ENCODE measurements around the gene ATG101. TPM values are rescaled to one million over a fixed set of nuclear protein-coding genes. Genes with fewer than 3 reads are reported as not detected.

The ATG101 gene
- total and polyA plus RNA-seq, 3 experiments from 2014 or later, result 25.5 to 56.2 (median 49.7) TPM

DNA sequence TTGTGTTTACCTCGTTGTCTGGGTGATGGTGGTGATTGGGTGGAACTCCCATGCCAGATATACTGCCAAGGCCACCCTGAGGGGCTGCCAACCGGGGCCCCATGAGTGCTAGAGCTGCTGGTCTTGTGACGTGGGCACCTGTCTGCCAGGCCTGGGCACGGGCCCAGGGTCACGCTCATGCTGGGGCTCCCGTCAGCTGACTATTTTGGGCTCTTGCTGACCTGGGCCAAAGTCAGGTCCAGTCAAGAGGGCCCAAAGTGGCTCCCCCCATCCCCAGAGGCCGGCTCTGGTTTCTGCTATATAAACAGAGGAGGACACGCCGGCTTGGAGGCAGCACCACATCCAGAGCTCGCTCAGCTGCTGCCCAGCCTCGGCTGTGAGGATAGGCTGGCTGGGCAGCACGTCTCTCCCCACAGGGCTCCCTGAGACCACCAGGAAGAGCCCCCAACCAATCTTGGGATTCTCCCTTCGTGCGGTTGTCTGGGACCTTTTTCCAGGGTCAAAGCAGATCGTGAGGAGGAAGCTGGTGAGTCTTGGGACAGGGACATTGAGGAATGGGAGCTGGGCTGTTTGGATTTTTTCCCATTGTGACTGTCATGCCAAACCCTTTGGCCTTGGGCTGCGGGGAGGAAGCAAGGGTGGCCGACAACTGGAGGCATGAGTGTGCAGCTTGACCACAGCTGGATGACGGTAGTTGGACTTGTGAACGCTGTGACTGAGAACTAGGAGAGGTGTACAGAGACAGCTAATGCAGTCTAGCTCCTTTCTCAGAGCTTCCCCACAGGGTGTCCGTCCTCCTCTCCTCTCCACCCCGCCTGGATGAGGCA, 26.2 kb upstream of the ATG101 start:
- ChIA-PET POLR2A (interaction anchor here (1.2 kb wide), 1 partner anchor 10 kb away, joined by 6 read pairs; no protein-coding TSS in a partner anchor), CTCF (interaction anchor here (0.7 to 20.9 kb wide), 3 partner anchors 19 to 39 kb away, joined by 3 to 206 read pairs (median 3); partner anchors contain the start of gene ATG101)
- H3K36me3 ChIP-seq (ENCODE audit: insufficient read depth, low read length), result no peaks in the 10 kb centered on the region
- no peaks in the 10 kb centered on the region for H3K27me3 ChIP-seq (ENCODE audit: insufficient read depth, low read length, poor library complexity, severe bottlenecking)
- H3K4me3 Mint-ChIP-seq, result no peak overlapping the region
- no peak overlapping the region for H3K27ac ChIP-seq (ENCODE audit: low read depth, low read length)
- peaks cover 0 to 2% of the 10 kb centered on the region in 2 donors for H3K27me3 Mint-ChIP-seq
- H3K9me3 Mint-ChIP-seq, result no peaks in the 10 kb centered on the region
- peak overlapping the region in 1 of 8 donors; percentile 29 for H3K27ac Mint-ChIP-seq
- H3K4me3 ChIP-seq (ENCODE audit: low read length), result no peak overlapping the region
- no peaks in the 10 kb centered on the region for H3K9me3 ChIP-seq (ENCODE audit: low read length)
- no peaks in the 10 kb centered on the region for H3K36me3 Mint-ChIP-seq
- peaks cover 17% of the 10 kb centered on the region for H3K4me1 ChIP-seq (ENCODE audit: insufficient read depth, low read length)
- DNase-seq, result no peak
- H3K4me1 Mint-ChIP-seq, result peaks cover 10 to 19% (median 18%) of the 10 kb centered on the region in 3 donors

DNA sequence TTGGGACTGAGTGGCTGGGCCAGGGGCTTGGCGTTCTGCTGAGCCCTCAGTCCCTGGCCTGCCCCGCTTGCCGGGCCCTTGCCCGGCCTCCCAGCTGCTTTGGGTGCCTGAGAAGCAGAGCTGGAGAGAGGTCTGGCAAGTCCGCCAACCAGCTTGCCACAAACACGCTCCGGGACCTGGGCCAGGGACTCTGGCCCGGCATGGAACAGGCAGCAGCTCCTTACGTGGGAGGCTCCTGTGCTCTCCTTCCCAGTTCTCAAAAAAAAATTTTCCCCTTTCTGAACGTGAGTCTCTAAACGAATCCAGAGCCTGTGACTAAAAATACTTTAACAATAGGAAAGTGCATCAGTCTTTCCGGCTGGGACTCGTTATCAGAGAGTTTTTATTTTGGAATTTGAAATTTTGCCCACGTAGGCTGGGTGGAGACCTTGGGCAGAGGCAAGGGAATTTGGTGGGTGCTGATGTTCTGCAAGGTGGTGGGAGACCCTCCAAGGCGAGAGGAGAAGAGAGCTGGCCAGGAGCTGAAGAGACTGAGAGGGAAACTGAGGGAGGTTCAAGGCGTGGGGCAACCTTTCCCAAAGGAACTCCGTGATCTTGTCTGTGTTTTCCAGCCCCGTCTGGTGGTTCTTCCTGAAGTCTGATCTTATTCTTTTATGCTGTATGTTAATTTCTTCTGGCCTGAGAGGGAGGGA, 25.3 kb upstream of the ATG101 start:
- ChIA-PET CTCF (interaction anchor here (1.0 to 20.9 kb wide), 2 partner anchors 20 to 38 kb away, joined by 3 to 206 read pairs; no protein-coding TSS in a partner anchor), POLR2A (interaction anchor here (1.2 kb wide), 1 partner anchor 10 kb away, joined by 6 read pairs; no protein-coding TSS in a partner anchor)
- Histone ChIP-seq H3K9me3 (ENCODE audit: low read length) (no peaks in the 10 kb centered on the region), H3K4me1 (ENCODE audit: insufficient read depth, low read length) (peaks cover 17% of the 10 kb centered on the region), H3K4me3 (ENCODE audit: low read length) (no peak overlapping the region), H3K36me3 (ENCODE audit: insufficient read depth, low read length) (no peaks in the 10 kb centered on the region), H3K27ac (ENCODE audit: low read depth, low read length) (no peak overlapping the region), H3K27me3 (ENCODE audit: insufficient read depth, low read length, poor library complexity, severe bottlenecking) (no peaks in the 10 kb centered on the region)
- Mint-ChIP-seq H3K27me3 (peaks cover 0 to 2% of the 10 kb centered on the region in 2 donors), H3K9me3 (no peaks in the 10 kb centered on the region), H3K4me3 (peak overlapping the region in 1 of 7 donors; percentile 30), H3K27ac (peak overlapping the region in 2 of 8 donors; percentile 37 to 80), H3K36me3 (no peaks in the 10 kb centered on the region), H3K4me1 (peaks cover 14 to 23% (median 17%) of the 10 kb centered on the region in 3 donors)
- DNase-seq, result no peak

DNA sequence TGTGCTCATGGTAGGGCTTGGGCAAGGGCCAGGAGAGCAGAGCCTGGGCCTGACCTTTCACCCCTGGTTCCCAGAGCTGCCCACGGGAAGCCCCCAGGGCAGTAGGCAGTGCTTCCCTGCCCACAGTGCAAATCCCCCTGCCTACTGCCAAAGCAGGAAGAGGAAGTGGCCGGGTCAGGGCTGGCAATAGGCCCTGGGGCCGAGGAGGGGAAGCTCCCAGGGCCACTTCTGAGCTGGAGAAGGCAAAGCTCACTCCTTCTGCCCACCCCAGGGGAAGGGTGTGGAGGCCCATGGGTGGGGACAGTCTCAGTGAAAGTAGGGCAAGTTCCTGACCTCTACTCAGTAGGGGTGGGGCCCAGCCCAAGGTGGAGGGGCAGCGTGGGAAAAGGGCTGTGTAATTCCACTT, 24.0 kb upstream of the ATG101 start:
- no peaks in the 10 kb centered on the region for H3K9me3 Mint-ChIP-seq
- H3K27ac Mint-ChIP-seq, result no peak overlapping the region
- Histone ChIP-seq H3K9me3 (ENCODE audit: low read length) (no peaks in the 10 kb centered on the region), H3K4me3 (ENCODE audit: low read length) (no peak overlapping the region), H3K27me3 (ENCODE audit: insufficient read depth, low read length, poor library complexity, severe bottlenecking) (no peaks in the 10 kb centered on the region), H3K27ac (ENCODE audit: low read depth, low read length) (no peak overlapping the region), H3K36me3 (ENCODE audit: insufficient read depth, low read length) (no peaks in the 10 kb centered on the region), H3K4me1 (ENCODE audit: insufficient read depth, low read length) (peaks cover 29% of the 10 kb centered on the region)
- H3K4me1 Mint-ChIP-seq, result peaks cover 24 to 32% (median 26%) of the 10 kb centered on the region in 3 donors
- DNase-seq, result no peak
- no peak overlapping the region for H3K4me3 Mint-ChIP-seq
- ChIA-PET POLR2A (no interaction called here), CTCF (interaction anchor here (20.9 kb wide), 1 partner anchor 21 kb away, joined by 206 read pairs; no protein-coding TSS in a partner anchor)
- peaks cover 0 to 2% of the 10 kb centered on the region in 2 donors for H3K27me3 Mint-ChIP-seq
- H3K36me3 Mint-ChIP-seq, result no peaks in the 10 kb centered on the region

DNA sequence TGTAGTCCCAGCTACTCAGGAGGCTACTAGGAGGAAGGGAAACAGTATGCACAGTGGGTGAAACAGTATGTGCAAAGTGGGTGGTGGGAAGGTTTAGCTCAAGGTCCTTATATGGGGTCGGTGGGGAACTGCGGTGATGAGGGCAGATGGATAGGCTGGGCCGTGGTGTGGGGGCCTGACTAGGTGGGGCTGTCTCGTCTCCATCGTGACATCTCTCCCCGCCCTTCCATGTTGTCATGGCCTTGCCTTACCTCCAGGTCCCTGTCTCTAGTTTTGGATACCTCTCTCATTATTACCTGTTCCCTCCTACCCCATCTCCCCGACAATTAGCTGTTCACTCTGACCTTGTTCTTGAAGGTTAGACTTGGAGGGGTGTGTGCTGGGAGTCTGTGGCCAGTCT, 22.9 kb upstream of the ATG101 start:
- Histone ChIP-seq H3K9me3 (ENCODE audit: low read length) (no peaks in the 10 kb centered on the region), H3K27ac (ENCODE audit: low read depth, low read length) (no peak overlapping the region), H3K4me3 (ENCODE audit: low read length) (no peak overlapping the region), H3K4me1 (ENCODE audit: insufficient read depth, low read length) (peaks cover 28% of the 10 kb centered on the region), H3K27me3 (ENCODE audit: insufficient read depth, low read length, poor library complexity, severe bottlenecking) (no peaks in the 10 kb centered on the region), H3K36me3 (ENCODE audit: insufficient read depth, low read length) (no peaks in the 10 kb centered on the region)
- Mint-ChIP-seq H3K36me3 (peaks cover 0 to 3% (median 0%) of the 10 kb centered on the region in 3 donors), H3K4me3 (no peak overlapping the region), H3K9me3 (no peaks in the 10 kb centered on the region), H3K4me1 (peaks cover 23 to 36% (median 26%) of the 10 kb centered on the region in 3 donors), H3K27ac (no peak overlapping the region), H3K27me3 (no peaks in the 10 kb centered on the region)
- DNase-seq, result no peak
- ChIA-PET CTCF (interaction anchor here (1.0 to 20.9 kb wide), 4 partner anchors 23 to 226 kb away, joined by 3 to 206 read pairs (median 4); no protein-coding TSS in a partner anchor), POLR2A (no interaction called here)

DNA sequence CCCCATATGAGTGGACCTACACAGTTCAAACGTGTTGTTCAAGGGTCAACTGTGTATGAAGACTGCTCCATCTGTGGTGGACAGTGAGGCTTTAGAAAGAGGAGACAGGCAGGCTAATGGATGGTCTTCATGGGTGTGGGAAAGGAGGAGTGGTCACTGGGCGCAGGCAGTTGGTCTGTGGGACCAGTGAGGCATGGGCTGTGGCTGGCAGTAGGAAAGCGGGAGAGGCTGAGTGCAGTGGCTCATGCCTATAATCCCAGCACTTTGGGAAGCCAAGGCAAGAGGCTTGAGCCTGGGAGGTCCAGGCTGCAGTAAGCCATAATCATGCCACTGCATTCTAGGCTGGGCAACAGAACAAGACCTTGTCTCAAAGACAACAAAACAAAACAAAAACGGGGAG, 20.5 kb upstream of the ATG101 start:
- CTCF ChIA-PET, result interaction anchor here (20.9 kb wide), 1 partner anchor 25 kb away, joined by 206 read pairs; no protein-coding TSS in a partner anchor
- H3K27me3 ChIP-seq (ENCODE audit: insufficient read depth, low read length, poor library complexity, severe bottlenecking), result no peaks in the 10 kb centered on the region
- DNase-seq, result no peak
- peaks cover 27% of the 10 kb centered on the region for H3K4me1 ChIP-seq (ENCODE audit: insufficient read depth, low read length)
- peak overlapping the region; percentile 43 to 99 (median 88) for H3K27ac Mint-ChIP-seq
- no peaks in the 10 kb centered on the region for H3K36me3 ChIP-seq (ENCODE audit: insufficient read depth, low read length)
- H3K36me3 Mint-ChIP-seq, result peaks cover 0 to 3% (median 0%) of the 10 kb centered on the region in 3 donors
- H3K9me3 Mint-ChIP-seq, result no peaks in the 10 kb centered on the region
- no peak overlapping the region for H3K4me3 ChIP-seq (ENCODE audit: low read length)
- peak overlapping the region; percentile 64 to 99 (median 94) for H3K4me3 Mint-ChIP-seq
- H3K27ac ChIP-seq (ENCODE audit: low read depth, low read length), result no peak overlapping the region
- peaks cover 24 to 39% (median 28%) of the 10 kb centered on the region in 3 donors for H3K4me1 Mint-ChIP-seq
- POLR2A ChIA-PET, result interaction anchor here (0.6 kb wide), 1 partner anchor 21 kb away, joined by 3 read pairs; the partner anchor contains the start of gene ATG101
- no peaks in the 10 kb centered on the region for H3K9me3 ChIP-seq (ENCODE audit: low read length)
- H3K27me3 Mint-ChIP-seq, result peaks cover 0 to 2% of the 10 kb centered on the region in 2 donors

DNA sequence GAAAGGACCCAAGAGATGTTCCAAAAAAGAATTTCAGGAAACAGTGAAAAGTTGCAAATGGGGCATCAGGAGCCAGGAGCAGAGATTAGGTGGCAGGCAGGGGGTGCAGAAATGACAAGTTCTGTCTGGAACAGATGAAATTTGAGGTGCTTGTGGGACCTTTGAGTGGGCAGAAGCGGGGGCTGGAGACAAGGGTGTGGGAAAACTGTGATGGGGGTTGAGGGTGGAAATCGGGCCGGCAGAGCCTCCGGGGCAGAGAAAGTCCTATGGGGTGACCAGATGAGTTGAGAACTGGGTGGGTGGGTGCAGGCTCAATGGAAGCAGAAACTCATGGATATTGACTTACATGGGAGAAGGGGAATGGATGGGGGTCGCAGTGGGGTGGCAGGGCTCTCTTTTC, 20.1 kb upstream of the ATG101 start:
- no peak overlapping the region for H3K4me3 ChIP-seq (ENCODE audit: low read length)
- H3K4me1 ChIP-seq (ENCODE audit: insufficient read depth, low read length), result peaks cover 27% of the 10 kb centered on the region
- H3K36me3 ChIP-seq (ENCODE audit: insufficient read depth, low read length), result no peaks in the 10 kb centered on the region
- DNase-seq, result no peak
- H3K9me3 Mint-ChIP-seq, result no peaks in the 10 kb centered on the region
- H3K9me3 ChIP-seq (ENCODE audit: low read length), result no peaks in the 10 kb centered on the region
- H3K27ac ChIP-seq (ENCODE audit: low read depth, low read length), result no peak overlapping the region
- peak overlapping the region; percentile 61 to 99 (median 94) for H3K4me3 Mint-ChIP-seq
- no peaks in the 10 kb centered on the region for H3K27me3 ChIP-seq (ENCODE audit: insufficient read depth, low read length, poor library complexity, severe bottlenecking)
- H3K36me3 Mint-ChIP-seq, result peaks cover 0 to 3% (median 0%) of the 10 kb centered on the region in 3 donors
- peaks cover 24 to 39% (median 28%) of the 10 kb centered on the region in 3 donors for H3K4me1 Mint-ChIP-seq
- CTCF ChIA-PET, result no interaction called here
- POLR2A ChIA-PET, result no interaction called here
- H3K27me3 Mint-ChIP-seq, result peaks cover 0 to 2% of the 10 kb centered on the region in 2 donors
- H3K27ac Mint-ChIP-seq, result peak overlapping the region; percentile 43 to 99 (median 88)

DNA sequence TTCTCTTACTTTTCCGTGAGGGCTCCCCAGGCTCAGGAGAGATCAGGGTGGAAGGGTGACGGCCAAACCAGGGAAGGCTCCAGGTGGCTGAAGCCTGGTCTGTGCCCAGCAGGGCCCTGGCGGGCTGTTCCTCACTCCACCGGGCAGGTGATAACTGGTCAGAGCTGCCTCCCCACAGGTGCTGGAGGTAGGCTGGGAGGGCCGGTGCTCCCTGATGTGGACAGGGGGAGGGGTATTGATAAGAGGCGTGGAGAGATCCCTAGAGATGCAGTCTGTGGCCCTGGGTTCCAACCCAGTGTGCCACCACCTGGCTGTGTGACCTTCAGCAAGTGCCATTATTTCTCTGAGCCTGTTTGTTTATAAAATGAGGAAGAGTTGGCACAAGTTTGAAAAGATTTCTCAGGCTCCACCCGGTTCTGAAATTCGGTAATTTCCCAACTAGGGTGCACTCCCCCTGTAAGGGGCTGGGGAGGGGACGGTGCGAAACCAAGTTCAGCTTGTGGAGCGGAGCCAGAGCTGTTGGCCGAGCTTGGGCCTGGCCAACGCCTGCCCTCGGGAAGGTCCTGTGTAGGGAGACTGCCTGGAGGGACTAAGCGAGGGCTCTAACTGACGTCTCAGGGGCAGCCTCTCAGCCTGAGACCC, 19.5 kb upstream of the ATG101 start:
- Mint-ChIP-seq H3K27me3 (peaks cover 0 to 2% of the 10 kb centered on the region in 2 donors), H3K36me3 (peaks cover 0 to 3% (median 0%) of the 10 kb centered on the region in 3 donors), H3K9me3 (no peaks in the 10 kb centered on the region), H3K27ac (peak overlapping the region; percentile 85 to 100 (median 89)), H3K4me1 (peaks cover 24 to 39% (median 28%) of the 10 kb centered on the region in 3 donors), H3K4me3 (peak overlapping the region; percentile 79 to 99 (median 94))
- DNase-seq, result no peak
- ChIA-PET CTCF (interaction anchor here (1.7 to 3.0 kb wide), 4 partner anchors 12 to 25 kb away, joined by 5 to 33 read pairs (median 12); partner anchors contain the start of gene ATG101), POLR2A (interaction anchor here (0.9 to 1.9 kb wide), 7 partner anchors 9 to 27 kb away, joined by 4 to 20 read pairs (median 4); partner anchors contain the start of gene ATG101)
- Histone ChIP-seq H3K4me1 (ENCODE audit: insufficient read depth, low read length) (peaks cover 27% of the 10 kb centered on the region), H3K4me3 (ENCODE audit: low read length) (peak overlapping the region; percentile 84), H3K27me3 (ENCODE audit: insufficient read depth, low read length, poor library complexity, severe bottlenecking) (no peaks in the 10 kb centered on the region), H3K27ac (ENCODE audit: low read depth, low read length) (peak overlapping the region; percentile 81), H3K36me3 (ENCODE audit: insufficient read depth, low read length) (no peaks in the 10 kb centered on the region), H3K9me3 (ENCODE audit: low read length) (no peaks in the 10 kb centered on the region)
